ENCODE data around the gene NOTCH1.

Gene NOTCH1

DNA sequence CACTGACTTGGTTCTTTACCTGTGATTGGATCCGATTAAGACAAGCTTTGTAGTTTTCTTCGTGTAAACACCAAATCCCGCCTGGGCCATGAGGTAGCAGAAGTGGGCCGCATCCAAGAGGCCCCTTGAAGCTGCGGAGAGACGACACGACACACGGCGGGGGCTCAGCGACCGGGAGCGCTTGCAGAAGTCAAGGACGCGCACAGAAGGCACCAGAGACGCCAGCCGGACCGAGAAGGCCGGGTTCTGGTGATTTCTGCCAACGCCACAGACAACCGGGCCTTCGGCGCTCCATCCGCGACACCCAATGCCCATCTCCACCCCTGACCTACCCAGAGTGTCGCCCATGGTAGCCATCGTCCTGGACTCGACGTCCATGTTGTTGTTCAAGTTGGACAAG lies 86.4 kb downstream of the NOTCH1 start:
- no peaks in the 10 kb centered on the region for H3K27me3 Mint-ChIP-seq
- H3K9me3 Mint-ChIP-seq: no peaks in the 10 kb centered on the region
- H3K36me3 Mint-ChIP-seq (ENCODE audit: low read depth): peaks cover 99% of the 10 kb centered on the region
- no peak overlapping the region for H3K4me3 Mint-ChIP-seq
- intact Hi-C loops (cut with micrococcal nuclease): no loop called here
- H3K4me1 Mint-ChIP-seq (ENCODE audit: low read depth): no peaks in the 10 kb centered on the region
- H3K27ac Mint-ChIP-seq: no peak overlapping the region

DNA sequence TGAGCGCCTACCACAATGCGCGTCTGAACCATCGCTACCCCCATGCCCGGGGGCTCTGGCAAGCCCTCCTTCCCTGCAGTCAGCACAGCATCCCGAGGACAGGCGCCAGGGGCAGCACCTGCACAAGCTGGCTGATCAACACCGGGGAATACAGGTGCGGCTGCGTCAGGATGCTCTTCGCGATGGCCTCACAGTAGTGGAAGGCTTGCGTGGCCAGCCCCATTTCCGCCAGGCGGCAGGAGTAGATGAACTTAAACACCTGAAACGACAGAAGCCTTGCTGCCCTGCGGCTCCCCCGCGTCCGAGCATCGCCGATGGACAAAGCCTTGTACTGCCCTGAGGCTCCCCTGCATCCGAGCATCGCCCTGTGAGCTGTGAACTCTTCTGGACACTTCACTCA lies 88.5 kb downstream of the NOTCH1 start:
- Mint-ChIP-seq H3K9me3 (no peaks in the 10 kb centered on the region), H3K36me3 (ENCODE audit: low read depth) (peaks cover 99% of the 10 kb centered on the region), H3K27me3 (no peaks in the 10 kb centered on the region), H3K4me3 (no peak overlapping the region), H3K4me1 (ENCODE audit: low read depth) (no peaks in the 10 kb centered on the region), H3K27ac (no peak overlapping the region)
- intact Hi-C loops (cut with micrococcal nuclease): no loop called here

DNA sequence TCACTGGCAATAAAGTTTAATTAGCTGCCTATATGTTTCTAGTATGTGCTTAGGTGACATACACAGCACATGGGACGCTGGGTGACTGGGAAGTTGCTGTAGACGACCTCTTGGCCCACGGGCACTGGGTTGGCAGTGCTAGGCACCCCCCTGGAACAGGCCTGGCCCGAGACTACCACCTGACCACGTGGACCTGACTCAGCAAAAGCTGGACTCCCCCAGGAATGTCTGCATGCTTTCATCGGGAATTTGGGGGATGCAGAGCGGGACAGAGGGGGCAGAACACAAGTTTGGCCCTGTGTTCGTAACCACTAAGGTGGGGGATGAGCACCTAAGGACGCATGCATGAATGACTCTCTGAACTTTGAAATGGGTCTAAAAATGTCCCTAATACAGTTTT lies 89.6 kb downstream of the NOTCH1 start:
- no peaks in the 10 kb centered on the region for H3K27me3 Mint-ChIP-seq
- H3K36me3 Mint-ChIP-seq (ENCODE audit: low read depth): peaks cover 99% of the 10 kb centered on the region
- H3K27ac Mint-ChIP-seq: no peak overlapping the region
- no peaks in the 10 kb centered on the region for H3K4me1 Mint-ChIP-seq (ENCODE audit: low read depth)
- no peaks in the 10 kb centered on the region for H3K9me3 Mint-ChIP-seq
- no peak overlapping the region for H3K4me3 Mint-ChIP-seq
- intact Hi-C loops (cut with micrococcal nuclease): no loop called here

DNA sequence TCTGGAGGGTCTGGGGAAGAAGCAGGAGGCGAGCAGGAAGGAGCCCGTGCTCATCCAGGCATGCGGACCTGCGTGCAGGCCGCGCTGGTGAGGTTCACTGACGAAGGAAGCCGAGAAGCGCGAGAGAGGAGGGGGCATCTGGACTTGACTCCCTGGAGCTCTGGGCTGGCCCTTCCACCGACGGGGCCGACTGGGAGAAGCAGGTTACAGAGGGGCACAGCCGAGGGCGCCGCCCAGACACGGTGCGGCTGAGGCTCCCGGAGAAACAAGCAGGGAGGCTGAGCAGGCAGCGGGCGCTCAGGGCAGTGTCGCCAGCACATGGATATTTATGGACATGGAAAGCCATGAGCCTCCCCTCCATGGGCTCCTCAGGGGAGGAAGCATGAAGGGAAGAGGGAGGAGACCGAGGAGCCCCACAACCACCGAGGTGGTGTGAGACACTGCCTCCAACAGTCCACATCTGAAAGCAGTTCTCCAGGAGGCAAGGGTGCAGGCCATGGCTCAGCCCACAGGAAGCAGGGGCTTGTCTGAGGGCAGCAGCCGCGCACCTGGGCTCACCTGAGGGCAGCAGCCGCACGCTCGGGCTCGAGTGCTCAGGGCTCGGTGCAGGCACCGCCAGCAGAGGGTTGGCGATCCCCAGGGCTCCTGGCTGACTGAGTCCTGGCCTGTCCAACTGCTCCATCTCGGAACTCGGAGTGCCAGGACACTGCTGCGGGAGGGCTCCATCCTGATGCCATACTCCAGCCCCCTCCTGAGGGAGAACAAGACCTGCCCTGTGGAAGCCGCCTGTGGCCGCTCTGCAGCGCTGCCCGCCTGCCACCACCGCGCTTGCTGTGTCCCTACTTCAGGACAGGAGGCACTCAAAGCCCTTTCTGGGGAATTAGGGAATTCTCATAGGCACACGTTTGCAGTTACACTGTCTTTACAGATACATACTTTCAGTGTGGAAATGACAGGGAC lies 90.5 kb downstream of the NOTCH1 start:
- H3K4me3 Mint-ChIP-seq: no peak overlapping the region

DNA sequence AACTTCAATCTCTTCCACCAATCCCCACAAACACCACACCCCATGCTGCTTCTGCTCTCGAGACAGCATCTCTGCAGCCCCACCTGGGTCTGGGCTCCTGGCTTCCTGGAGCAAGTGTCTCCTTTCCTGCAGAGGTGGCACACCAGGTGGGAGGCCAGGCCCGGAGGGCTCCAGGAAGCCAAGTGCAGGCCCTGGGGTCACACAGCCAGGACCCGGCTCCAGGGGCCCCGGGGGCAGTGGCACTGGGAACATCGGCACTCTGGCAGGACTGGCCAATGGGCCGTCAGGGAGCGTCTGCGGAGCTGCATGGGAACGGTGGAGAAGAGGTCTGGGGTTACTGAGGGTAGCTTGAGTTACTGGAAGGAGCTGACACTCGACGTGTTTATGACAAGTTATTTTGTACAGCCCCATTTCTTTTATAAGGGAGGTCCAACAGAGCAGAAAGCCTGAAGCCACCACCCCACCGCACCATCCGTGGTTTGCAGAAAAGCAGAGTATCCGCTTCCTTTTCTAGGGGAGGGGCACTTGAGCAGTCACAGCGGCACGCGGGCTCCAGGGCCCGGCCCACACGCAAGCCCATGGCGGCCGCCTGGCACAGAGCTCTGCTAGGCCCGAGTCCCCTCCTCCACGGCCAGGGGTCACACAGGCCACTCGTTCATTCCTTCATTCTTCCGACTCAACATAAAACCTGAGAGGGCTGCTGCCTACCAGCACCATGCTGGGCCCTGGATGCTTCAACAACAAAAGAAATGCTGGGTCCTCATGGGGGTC lies 91.6 kb downstream of the NOTCH1 start:
- H3K27ac Mint-ChIP-seq: peak overlapping the region; percentile 17
- peaks cover 100% of the 10 kb centered on the region for H3K36me3 Mint-ChIP-seq (ENCODE audit: low read depth)
- no peaks in the 10 kb centered on the region for H3K9me3 Mint-ChIP-seq
- no peaks in the 10 kb centered on the region for H3K27me3 Mint-ChIP-seq
- H3K4me3 Mint-ChIP-seq: no peak overlapping the region
- intact Hi-C loops (cut with micrococcal nuclease): no loop called here
- no peaks in the 10 kb centered on the region for H3K4me1 Mint-ChIP-seq (ENCODE audit: low read depth)

More for the DNA sequence above, 90.5 kb downstream of the NOTCH1 start:
- Mint-ChIP-seq H3K9me3 (no peaks in the 10 kb centered on the region), H3K4me1 (ENCODE audit: low read depth) (no peaks in the 10 kb centered on the region), H3K27ac (peak overlapping the region; percentile 17), H3K36me3 (ENCODE audit: low read depth) (peaks cover 99% of the 10 kb centered on the region), H3K27me3 (no peaks in the 10 kb centered on the region)
- intact Hi-C loops (cut with micrococcal nuclease): no loop called here

DNA sequence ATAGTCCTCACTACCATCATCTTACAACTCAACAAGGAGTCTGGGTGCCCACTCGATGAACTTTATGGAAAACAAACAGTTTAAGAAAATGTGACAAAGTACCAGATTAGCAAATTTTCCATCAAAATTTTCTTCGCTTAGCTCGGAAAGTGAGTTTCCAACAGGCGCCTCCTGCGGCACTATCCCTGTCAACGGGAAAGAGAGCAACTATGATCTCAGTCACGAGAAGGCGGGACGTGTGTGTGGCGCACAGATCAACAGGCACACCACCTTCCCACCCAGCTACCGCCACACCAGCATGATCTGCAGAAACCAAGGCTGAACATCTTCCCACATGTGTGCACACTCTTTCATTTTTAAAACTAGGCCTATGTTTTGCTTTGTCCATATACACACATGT lies 92.5 kb downstream of the NOTCH1 start:
- Mint-ChIP-seq H3K27ac (no peak overlapping the region), H3K27me3 (no peaks in the 10 kb centered on the region), H3K36me3 (ENCODE audit: low read depth) (peaks cover 100% of the 10 kb centered on the region), H3K4me1 (ENCODE audit: low read depth) (no peaks in the 10 kb centered on the region), H3K9me3 (no peaks in the 10 kb centered on the region), H3K4me3 (no peak overlapping the region)
- intact Hi-C loops (cut with micrococcal nuclease): no loop called here

DNA sequence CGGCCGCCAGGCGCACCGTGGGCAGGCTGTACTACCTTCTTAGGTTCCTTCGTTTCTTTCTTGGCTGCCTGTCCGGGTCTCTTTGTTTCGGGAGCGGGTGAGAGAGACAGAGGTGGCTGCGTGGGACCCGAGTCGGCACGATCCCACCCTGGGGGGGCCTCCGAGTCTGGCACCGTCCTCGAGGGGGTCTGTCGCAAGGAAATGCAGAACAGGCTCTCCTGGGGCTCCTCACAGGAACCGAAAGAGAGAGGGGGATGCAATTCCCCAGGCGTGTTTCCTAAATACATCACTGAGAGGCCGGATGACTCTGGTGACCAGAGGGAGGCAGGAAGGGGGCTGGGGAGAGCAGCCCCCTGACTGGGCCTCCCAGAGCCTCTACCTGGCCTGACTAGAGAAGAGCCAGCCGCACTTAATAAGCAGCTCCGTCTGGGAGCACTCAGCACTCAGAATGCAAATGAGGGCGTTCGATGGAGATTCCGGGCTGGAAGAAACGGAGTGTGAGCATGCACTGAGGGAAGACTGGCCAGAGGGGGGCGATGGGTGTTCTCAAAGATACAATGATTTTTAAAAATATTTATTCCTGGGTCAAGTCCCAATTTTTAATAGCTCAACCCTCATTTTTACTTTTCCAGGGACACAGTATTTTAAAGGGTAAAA lies 94.5 kb downstream of the NOTCH1 start:
- no peaks in the 10 kb centered on the region for H3K4me1 Mint-ChIP-seq (ENCODE audit: low read depth)
- no peak overlapping the region for H3K27ac Mint-ChIP-seq
- H3K36me3 Mint-ChIP-seq (ENCODE audit: low read depth): peaks cover 100% of the 10 kb centered on the region
- intact Hi-C loops (cut with micrococcal nuclease): no loop called here
- H3K4me3 Mint-ChIP-seq: no peak overlapping the region
- no peaks in the 10 kb centered on the region for H3K9me3 Mint-ChIP-seq
- H3K27me3 Mint-ChIP-seq: no peaks in the 10 kb centered on the region

DNA sequence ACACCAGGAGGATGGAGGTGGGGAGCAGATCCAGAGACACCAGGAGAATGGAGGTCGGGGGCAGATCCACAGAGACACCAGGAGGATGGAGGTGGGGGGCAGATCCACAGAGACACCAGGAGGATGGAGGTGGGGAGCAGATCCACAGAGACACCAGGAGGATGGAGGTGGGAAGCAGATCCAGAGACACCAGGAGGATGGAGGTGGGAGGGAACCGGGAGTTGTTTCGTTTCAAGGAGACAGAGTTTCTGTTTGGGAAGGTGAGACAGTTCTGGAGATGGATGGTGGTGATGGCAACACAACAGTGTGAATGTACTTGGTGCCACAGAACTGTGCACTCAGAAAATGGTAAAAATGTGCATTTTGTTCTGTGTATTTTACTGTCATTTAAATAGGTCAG lies 97.2 kb downstream of the NOTCH1 start:
- Mint-ChIP-seq H3K27ac (no peak overlapping the region), H3K27me3 (no peaks in the 10 kb centered on the region), H3K36me3 (ENCODE audit: low read depth) (peaks cover 100% of the 10 kb centered on the region), H3K4me1 (ENCODE audit: low read depth) (no peaks in the 10 kb centered on the region), H3K9me3 (no peaks in the 10 kb centered on the region), H3K4me3 (no peak overlapping the region)
- intact Hi-C loops (cut with micrococcal nuclease): no loop called here

DNA sequence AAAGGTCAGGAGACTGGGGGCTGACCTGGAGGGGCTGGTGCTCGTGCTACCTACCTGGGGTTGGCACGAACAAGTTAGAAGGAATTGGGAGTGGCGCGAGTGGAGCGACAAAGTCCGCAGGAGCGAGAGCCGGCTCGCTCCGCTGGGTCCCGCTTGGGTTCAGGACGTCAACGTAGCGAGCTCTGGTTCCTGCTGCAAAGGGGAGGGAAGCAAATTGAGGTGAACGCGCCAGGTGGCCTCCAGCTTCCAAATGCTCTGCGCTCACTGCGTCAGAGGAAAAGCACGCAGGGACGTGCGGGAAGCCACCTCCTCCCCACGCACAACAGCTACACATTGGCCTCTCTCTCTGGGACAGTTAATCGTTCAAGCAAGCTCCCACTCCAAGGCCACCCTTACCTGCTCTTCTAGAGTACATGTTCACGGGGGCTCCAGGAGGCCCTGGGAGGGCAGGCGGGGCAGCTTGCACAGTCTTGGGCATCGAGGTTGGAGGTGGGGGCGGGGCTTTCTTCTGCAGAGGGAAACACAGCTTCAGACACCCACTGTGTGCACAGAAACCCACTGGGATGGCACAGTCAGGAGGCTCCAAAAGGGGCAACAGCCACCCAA lies 98.6 kb downstream of the NOTCH1 start:
- H3K36me3 Mint-ChIP-seq (ENCODE audit: low read depth): peaks cover 100% of the 10 kb centered on the region
- intact Hi-C loops (cut with micrococcal nuclease): no loop called here
- H3K27me3 Mint-ChIP-seq: no peaks in the 10 kb centered on the region
- no peaks in the 10 kb centered on the region for H3K9me3 Mint-ChIP-seq
- no peak overlapping the region for H3K27ac Mint-ChIP-seq
- H3K4me1 Mint-ChIP-seq (ENCODE audit: low read depth): no peaks in the 10 kb centered on the region
- H3K4me3 Mint-ChIP-seq: no peak overlapping the region

DNA sequence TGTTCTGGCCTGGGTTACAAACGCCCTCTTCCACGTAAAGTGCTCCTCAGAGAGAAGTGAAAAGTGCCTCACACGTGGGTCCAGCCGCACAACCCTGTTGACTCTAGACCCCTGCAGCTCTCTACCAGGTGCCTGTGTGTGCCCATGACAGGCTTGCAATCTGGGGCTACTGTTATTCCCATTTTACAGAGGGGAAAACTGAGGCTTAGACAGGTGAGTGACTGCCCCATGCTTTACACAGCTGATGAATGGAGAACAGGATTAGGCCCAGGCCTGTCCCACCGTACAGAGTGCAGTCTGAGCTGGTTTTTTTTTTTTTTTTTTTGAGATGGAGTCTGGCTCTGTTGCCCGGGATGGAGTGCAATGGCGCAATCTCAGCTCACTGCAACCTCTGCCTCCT lies 100.0 kb downstream of the NOTCH1 start:
- Mint-ChIP-seq H3K4me3 (no peak overlapping the region), H3K9me3 (no peaks in the 10 kb centered on the region), H3K36me3 (ENCODE audit: low read depth) (peaks cover 100% of the 10 kb centered on the region), H3K27ac (no peak overlapping the region), H3K4me1 (ENCODE audit: low read depth) (no peaks in the 10 kb centered on the region), H3K27me3 (no peaks in the 10 kb centered on the region)
- intact Hi-C loops (cut with micrococcal nuclease): no loop called here
